Naive thymus-derived CD4-positive, alpha-beta T cell (primary cell): Measurements from ENCODE around the gene HOXD8. TPM values are rescaled to one million over a fixed set of nuclear protein-coding genes. Genes with fewer than 3 reads are reported as not detected.
A peak's percentile ranks its signal among the peaks of the same experiment; 100 is the strongest.

ENCODE experiments used
- ATAC-seq: fragments of 150-1000 bp; cut with Tn5 transposase; 2 replicates; pipeline ENCODE4 v1.10.0; 2021; ENCODE audit warnings: mild to moderate bottlenecking, moderate library complexity
- CTCF ChIA-PET: fragments of 350-600 bp; sonication (Branson Sonifier 250); formaldehyde crosslinking; loops from one replicate; lab custom pipeline; 2021; ENCODE audit warnings: antibody characterized with exemption; lab: Charles Lee
- POLR2A ChIA-PET: fragments of 350-600 bp; sonication (Branson Sonifier 250); formaldehyde crosslinking; loops from one replicate; lab custom pipeline; 2021; ENCODE audit warnings: antibody characterized with exemption, inconsistent platforms; lab: Charles Lee
- DNase-seq, 9 donors: peaks; one replicate each; pipeline versions ENCODE4 v3.0.0 to v3.0.0-alpha.2; 2020 to 2022; ENCODE audit warnings: mixed read lengths in 1 of 9
- H3K27ac ChIP-seq: one replicate; pipeline ENCODE4 v1.7.0; 2013; ENCODE audit warnings: mild to moderate bottlenecking, low read depth, low read length, moderate library complexity
- H3K27me3 ChIP-seq, 2 donors: one replicate each; pipeline ENCODE4 v1.7.0; 2013; ENCODE audit warnings: low read length in 2 of 2, mild to moderate bottlenecking in 2 of 2, moderate library complexity in 2 of 2; ENCODE audit not compliant: control insufficient read depth in 2 of 2, insufficient read depth in 2 of 2
- H3K36me3 ChIP-seq, 3 experiments: 1 replicate in 2 of 3; 2 replicates in 1 of 3; pipeline ENCODE4 v1.7.0; 2013; ENCODE audit warnings: low read length in 3 of 3, mild to moderate bottlenecking in 3 of 3, moderate library complexity in 1 of 3; ENCODE audit not compliant: insufficient read depth in 3 of 3, control insufficient read depth in 2 of 3
- H3K4me1 ChIP-seq, 2 donors: one replicate each; pipeline ENCODE4 v1.7.0; 2013; ENCODE audit warnings: low read length in 2 of 2, mild to moderate bottlenecking in 2 of 2, moderate library complexity in 1 of 2; ENCODE audit not compliant: control insufficient read depth in 2 of 2, insufficient read depth in 2 of 2
- H3K4me3 ChIP-seq: 2 replicates; pipeline ENCODE4 v1.7.0; 2013; ENCODE audit warnings: mild to moderate bottlenecking, low read length
- H3K9me3 ChIP-seq, 3 experiments: 1 replicate in 2 of 3; 2 replicates in 1 of 3; pipeline ENCODE4 v1.7.0; 2013; ENCODE audit warnings: low read length in 3 of 3; ENCODE audit not compliant: control insufficient read depth in 2 of 3
- H3K27ac Mint-ChIP-seq, 9 donors: one replicate each; pipeline ENCODE4 v1.8.0; 2020 to 2022; ENCODE audit warnings: mixed read lengths in 9 of 9, mild to moderate bottlenecking in 8 of 9, moderate library complexity in 5 of 9, inconsistent platforms in 2 of 9
- H3K27me3 Mint-ChIP-seq, 5 donors: one replicate each; pipeline ENCODE4 v1.8.0; 2021 to 2022; ENCODE audit warnings: mixed read lengths in 5 of 5, mild to moderate bottlenecking in 1 of 5
- H3K36me3 Mint-ChIP-seq, 5 donors: one replicate each; pipeline ENCODE4 v1.8.0; 2020 to 2022; ENCODE audit warnings: mixed read lengths in 5 of 5, mild to moderate bottlenecking in 3 of 5, inconsistent platforms in 1 of 5
- H3K4me1 Mint-ChIP-seq, 7 donors: one replicate each; pipeline ENCODE4 v1.8.0; 2020 to 2022; ENCODE audit warnings: mixed read lengths in 7 of 7, mild to moderate bottlenecking in 3 of 7, inconsistent platforms in 1 of 7
- H3K4me3 Mint-ChIP-seq, 10 donors: one replicate each; pipeline ENCODE4 v1.8.0; 2020 to 2022; ENCODE audit warnings: mild to moderate bottlenecking in 10 of 10, mixed read lengths in 10 of 10, moderate library complexity in 6 of 10, inconsistent platforms in 2 of 10
- H3K9me3 Mint-ChIP-seq, 11 donors: one replicate each; pipeline ENCODE4 v1.8.0; 2020 to 2022; ENCODE audit warnings: mixed read lengths in 11 of 11, mild to moderate bottlenecking in 4 of 11, inconsistent platforms in 1 of 11, moderate library complexity in 1 of 11
- intact Hi-C, 2 donors: fragments of 100-400 bp; cut with micrococcal nuclease; formaldehyde crosslinking; loops; one replicate each; pipeline ENCODE4 v1.15.1; 2023
- polyA plus RNA-seq, 2 donors: library from polyadenylated mRNA; unstranded; fragments of 300-500 nt; fragmentation: Illumina TruSeq; gene quantifications; one replicate each; pipeline ENCODE4 v1.2.3, GENCODE V29; 2021
- total RNA-seq, 6 experiments: library from RNA in 5 of 6; stranded (reverse) in 5 of 6; gene quantifications; 1 replicate in 5 of 6; 2 replicates in 1 of 6; pipeline ENCODE4 v1.2.3 and lab custom pipeline; 2021 to 2026

HOXD8 gene
- total and polyA plus RNA-seq, 7 experiments from 2014 or later, result not detected

- peaks cover 0 to 13% (median 5%) of the 10 kb centered on the region in 3 experiments for H3K9me3 ChIP-seq
- Mint-ChIP-seq H3K36me3 (peaks cover 0 to 22% (median 5%) of the 10 kb centered on the region in 5 donors), H3K27ac (no peak overlapping the region), H3K4me1 (peaks cover 6 to 39% (median 21%) of the 10 kb centered on the region in 7 donors), H3K27me3 (peaks cover 79 to 91% (median 83%) of the 10 kb centered on the region in 5 donors), H3K9me3 (peaks cover 2 to 67% (median 22%) of the 10 kb centered on the region in 11 donors), H3K4me3 (no peak overlapping the region)
- CTCF ChIA-PET, result interaction anchor here (0.6 kb wide), 1 partner anchor 1374 kb away, joined by 3 read pairs; no protein-coding TSS in a partner anchor
- H3K27me3 ChIP-seq, result peaks cover 38 to 86% of the 10 kb centered on the region in 2 donors
- H3K36me3 ChIP-seq, result no peaks in the 10 kb centered on the region
- POLR2A ChIA-PET, result no interaction called here
- ATAC-seq (no peak), DNase-seq (no peak)
- intact Hi-C loops, result loop anchor here in 1 of 2 donors (5.0 to 10.0 kb wide), 2 partner anchors 42 to 1755 kb away; partner anchors contain the start of gene SP9
- no peak overlapping the region for H3K4me3 ChIP-seq
- H3K4me1 ChIP-seq, result peaks cover 0 to 8% of the 10 kb centered on the region in 2 donors
- no peak overlapping the region for H3K27ac ChIP-seq
Observed at GRCh38 chr2:176089843-176090395, 39.6 kb upstream of the HOXD8 start.

- H3K4me1 ChIP-seq, result peaks cover 0 to 8% of the 10 kb centered on the region in 2 donors
- H3K9me3 Mint-ChIP-seq, result peaks cover 2 to 67% (median 24%) of the 10 kb centered on the region in 11 donors
- intact Hi-C loops, result no loop called here
Observed at GRCh38 chr2:176090862-176091261, 38.6 kb upstream of the HOXD8 start.

GRCh38 chr2:176091329-176092258 is 37.9 kb upstream of the HOXD8 start:
- no peak overlapping the region for H3K4me3 ChIP-seq
- H3K4me1 ChIP-seq, result peaks cover 4 to 9% of the 10 kb centered on the region in 2 donors
- H3K27ac Mint-ChIP-seq, result peak overlapping the region in 7 of 9 donors; percentile 50 to 81 (median 71)
- H3K27me3 Mint-ChIP-seq, result peaks cover 83 to 93% (median 90%) of the 10 kb centered on the region in 5 donors
- intact Hi-C loops, result no loop called here
- peaks cover 0 to 19% (median 5%) of the 10 kb centered on the region in 5 donors for H3K36me3 Mint-ChIP-seq
- H3K27me3 ChIP-seq, result peaks cover 45 to 87% of the 10 kb centered on the region in 2 donors
- no peak for ATAC-seq
- peaks cover 2 to 70% (median 21%) of the 10 kb centered on the region in 11 donors for H3K9me3 Mint-ChIP-seq
- H3K4me3 Mint-ChIP-seq, result peak overlapping the region; percentile 34 to 72 (median 62)
- POLR2A ChIA-PET, result no interaction called here
- peaks cover 0 to 4% (median 3%) of the 10 kb centered on the region in 3 experiments for H3K9me3 ChIP-seq
- H3K27ac ChIP-seq, result no peak overlapping the region
- peaks cover 9 to 44% (median 25%) of the 10 kb centered on the region in 7 donors for H3K4me1 Mint-ChIP-seq
- no peaks in the 10 kb centered on the region for H3K36me3 ChIP-seq
- CTCF ChIA-PET, result interaction anchor here (0.6 kb wide), 1 partner anchor 221 kb away, joined by 3 read pairs; no protein-coding TSS in a partner anchor
- no peak for DNase-seq

More at GRCh38 chr2:176090862-176091261, 38.6 kb upstream of the HOXD8 start:
- Histone ChIP-seq H3K27me3 (peaks cover 43 to 86% of the 10 kb centered on the region in 2 donors), H3K36me3 (no peaks in the 10 kb centered on the region), H3K4me3 (no peak overlapping the region), H3K27ac (no peak overlapping the region), H3K9me3 (peaks cover 0 to 7% (median 5%) of the 10 kb centered on the region in 3 experiments)
- no peak for DNase-seq
- CTCF ChIA-PET, result interaction anchor here (0.6 kb wide), 1 partner anchor 220 kb away, joined by 3 read pairs; no protein-coding TSS in a partner anchor
- ATAC-seq, result no peak
- POLR2A ChIA-PET, result no interaction called here
- H3K27ac Mint-ChIP-seq, result peak overlapping the region in 1 of 9 donors; percentile 77
- peaks cover 0 to 22% (median 5%) of the 10 kb centered on the region in 5 donors for H3K36me3 Mint-ChIP-seq
- H3K4me3 Mint-ChIP-seq, result peak overlapping the region in 2 of 10 donors; percentile 59 to 64
- peaks cover 6 to 40% (median 21%) of the 10 kb centered on the region in 7 donors for H3K4me1 Mint-ChIP-seq
- peaks cover 84 to 91% (median 87%) of the 10 kb centered on the region in 5 donors for H3K27me3 Mint-ChIP-seq

- DNase-seq, result no peak
Observed at GRCh38 chr2:176092270-176093144, 37.0 kb upstream of the HOXD8 start, which contains the start of gene HOXD13. Gene HOXD13, plus strand, starts transcription at chr2:176092721. Its CDS starts 170 bp downstream, at chr2:176092891.

GRCh38 chr2:176093145-176093897 is 36.2 kb upstream of the HOXD8 start:
- Histone ChIP-seq H3K36me3 (no peaks in the 10 kb centered on the region), H3K9me3 (peaks cover 0 to 4% (median 0%) of the 10 kb centered on the region in 3 experiments), H3K4me3 (no peak overlapping the region), H3K4me1 (peaks cover 14 to 18% of the 10 kb centered on the region in 2 donors), H3K27ac (no peak overlapping the region), H3K27me3 (peaks cover 52 to 80% of the 10 kb centered on the region in 2 donors)
- CTCF ChIA-PET, result no interaction called here
- intact Hi-C loops, result no loop called here
- Mint-ChIP-seq H3K9me3 (peaks cover 0 to 53% (median 23%) of the 10 kb centered on the region in 11 donors), H3K4me1 (peaks cover 23 to 51% (median 37%) of the 10 kb centered on the region in 7 donors), H3K36me3 (peaks cover 0 to 13% (median 5%) of the 10 kb centered on the region in 5 donors), H3K27ac (peak overlapping the region in 5 of 9 donors; percentile 15 to 69 (median 52)), H3K27me3 (peaks cover 81 to 92% (median 88%) of the 10 kb centered on the region in 5 donors), H3K4me3 (peak overlapping the region; percentile 17 to 72 (median 36))
- ATAC-seq, result no peak
- DNase-seq, result no peak
- POLR2A ChIA-PET, result no interaction called here

More at GRCh38 chr2:176092270-176093144, 37.0 kb upstream of the HOXD8 start, which contains the start of gene HOXD13:
- H3K27me3 ChIP-seq, result peaks cover 48 to 81% of the 10 kb centered on the region in 2 donors
- ATAC-seq, result no peak
- H3K27me3 Mint-ChIP-seq, result peaks cover 83 to 92% (median 90%) of the 10 kb centered on the region in 5 donors
- peaks cover 0 to 61% (median 21%) of the 10 kb centered on the region in 11 donors for H3K9me3 Mint-ChIP-seq
- H3K36me3 Mint-ChIP-seq, result peaks cover 0 to 13% (median 5%) of the 10 kb centered on the region in 5 donors
- H3K9me3 ChIP-seq, result peaks cover 0 to 4% (median 0%) of the 10 kb centered on the region in 3 experiments
- peak within 1 kb of the TSS in 7 of 9 donors; percentile 50 to 81 (median 71) for H3K27ac Mint-ChIP-seq
- no peaks in the 10 kb centered on the region for H3K36me3 ChIP-seq
- H3K27ac ChIP-seq, result no peak within 1 kb of the TSS
- peaks cover 13 to 18% of the 10 kb centered on the region in 2 donors for H3K4me1 ChIP-seq
- POLR2A ChIA-PET, result no interaction called here
- peak within 1 kb of the TSS; percentile 34 to 72 (median 62) for H3K4me3 Mint-ChIP-seq
- H3K4me1 Mint-ChIP-seq, result peaks cover 18 to 48% (median 34%) of the 10 kb centered on the region in 7 donors
- intact Hi-C loops, result no loop called here
- CTCF ChIA-PET, result no interaction called here
- H3K4me3 ChIP-seq, result no peak within 1 kb of the TSS
